ENCODE results near the gene AGA. TPM values are rescaled to one million over a fixed set of nuclear protein-coding genes. Genes with fewer than 3 reads are reported as not detected.

Gene AGA
- polyA plus RNA-seq, 1 donor = 28.5 TPM

DNA sequence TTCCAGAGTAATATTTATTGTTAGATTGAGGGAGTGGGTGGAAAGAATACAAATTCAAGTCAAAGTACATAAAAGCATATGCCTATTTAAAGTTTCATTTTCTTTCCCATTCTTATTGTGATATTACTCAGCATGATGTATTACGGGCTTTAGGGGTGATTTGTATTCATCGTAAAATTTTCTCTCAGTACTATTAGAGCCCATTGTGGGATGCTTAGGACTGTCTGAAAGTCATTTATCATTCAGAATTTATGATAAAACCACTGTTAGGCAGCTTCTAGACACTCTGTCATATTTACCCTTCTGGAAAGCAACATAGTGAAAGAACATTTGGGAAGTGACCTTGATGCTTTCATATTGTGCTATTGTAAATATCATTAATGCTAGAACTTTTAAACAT lies 45.9 kb downstream of the AGA start:
- no peaks in the 10 kb centered on the region for H3K27me3 ChIP-seq (ENCODE audit: control insufficient read depth, insufficient read depth, low read length)
- H3K4me3 ChIP-seq (ENCODE audit: low read length) = no peak overlapping the region
- H3K4me1 ChIP-seq (ENCODE audit: control insufficient read depth, insufficient read depth, low read length) = no peaks in the 10 kb centered on the region
- no peaks in the 10 kb centered on the region for H3K9me3 ChIP-seq (ENCODE audit: control insufficient read depth, low read depth, low read length)
- no peaks in the 10 kb centered on the region for H3K36me3 ChIP-seq (ENCODE audit: control insufficient read depth, insufficient read depth, low read length)
- DNase-seq = no peak
- WGBS (ENCODE audit: insufficient coverage, low lambda C conversion rate) = 100% methylated on average over 2 of the region's 2 CpGs
- H3K27ac ChIP-seq (ENCODE audit: low read length) = no peak overlapping the region

GRCh38 chr4:177393236-177393635 lies 49.0 kb downstream of the AGA start:
- Histone ChIP-seq H3K4me1 (ENCODE audit: control insufficient read depth, insufficient read depth, low read length) (no peaks in the 10 kb centered on the region), H3K9me3 (ENCODE audit: control insufficient read depth, low read depth, low read length) (no peaks in the 10 kb centered on the region), H3K4me3 (ENCODE audit: low read length) (no peak overlapping the region), H3K27ac (ENCODE audit: low read length) (no peak overlapping the region), H3K27me3 (ENCODE audit: control insufficient read depth, insufficient read depth, low read length) (no peaks in the 10 kb centered on the region), H3K36me3 (ENCODE audit: control insufficient read depth, insufficient read depth, low read length) (no peaks in the 10 kb centered on the region)
- DNase-seq = no peak
- WGBS (ENCODE audit: insufficient coverage, low lambda C conversion rate) = no CpG with 5 or more reads among the region's 8 CpGs

DNA sequence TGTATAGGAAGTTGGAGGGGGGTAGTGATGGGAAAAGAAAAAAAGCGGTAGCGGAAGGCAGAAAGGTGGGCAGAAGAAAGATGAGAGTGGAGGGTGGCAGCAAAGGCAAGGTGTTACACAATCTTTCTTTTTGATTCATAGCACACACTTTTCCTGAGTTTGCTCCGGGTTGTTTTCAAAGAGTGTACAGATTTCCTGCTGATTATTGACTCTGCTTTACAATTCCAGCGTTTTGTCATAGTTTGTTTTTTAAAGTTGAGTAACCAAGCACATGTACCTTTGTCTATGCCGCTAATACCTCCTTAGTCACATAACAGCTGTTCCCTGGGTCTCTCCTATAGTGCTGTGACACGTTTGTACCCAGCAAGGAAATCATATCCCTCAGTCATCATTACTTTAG lies 50.3 kb downstream of the AGA start:
- Histone ChIP-seq H3K4me1 (ENCODE audit: control insufficient read depth, insufficient read depth, low read length) (no peaks in the 10 kb centered on the region), H3K27me3 (ENCODE audit: control insufficient read depth, insufficient read depth, low read length) (no peaks in the 10 kb centered on the region), H3K9me3 (ENCODE audit: control insufficient read depth, low read depth, low read length) (no peaks in the 10 kb centered on the region), H3K4me3 (ENCODE audit: low read length) (no peak overlapping the region), H3K36me3 (ENCODE audit: control insufficient read depth, insufficient read depth, low read length) (no peaks in the 10 kb centered on the region), H3K27ac (ENCODE audit: low read length) (no peak overlapping the region)
- DNase-seq = no peak
- WGBS (ENCODE audit: insufficient coverage, low lambda C conversion rate) = 93% methylated on average over 2 of the region's 6 CpGs

DNA sequence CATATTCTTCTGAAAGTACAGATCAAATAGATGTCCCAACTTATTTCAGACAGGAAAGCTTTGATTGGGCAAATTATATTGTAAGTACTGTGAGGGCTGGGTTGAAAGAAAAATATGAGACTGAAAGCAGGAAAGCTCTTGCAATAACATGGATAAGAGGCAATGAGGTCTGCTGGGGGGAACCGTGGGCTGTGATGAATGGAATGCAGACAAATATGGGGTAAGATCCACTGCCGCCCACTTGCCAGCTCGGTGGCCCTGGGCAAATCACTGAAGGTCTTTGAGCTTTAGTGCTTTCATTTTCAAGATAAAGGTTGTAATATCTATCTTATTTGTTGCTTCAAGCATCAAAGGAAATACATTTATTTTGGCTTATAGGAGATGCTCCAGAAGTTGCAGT lies 51.0 kb downstream of the AGA start:
- 60% methylated on average over 1 of the region's 3 CpGs for WGBS (ENCODE audit: insufficient coverage, low lambda C conversion rate)
- Histone ChIP-seq H3K36me3 (ENCODE audit: control insufficient read depth, insufficient read depth, low read length) (no peaks in the 10 kb centered on the region), H3K27me3 (ENCODE audit: control insufficient read depth, insufficient read depth, low read length) (no peaks in the 10 kb centered on the region), H3K4me3 (ENCODE audit: low read length) (no peak overlapping the region), H3K27ac (ENCODE audit: low read length) (no peak overlapping the region), H3K4me1 (ENCODE audit: control insufficient read depth, insufficient read depth, low read length) (no peaks in the 10 kb centered on the region), H3K9me3 (ENCODE audit: control insufficient read depth, low read depth, low read length) (no peaks in the 10 kb centered on the region)
- no peak for DNase-seq

- no peaks in the 10 kb centered on the region for H3K27me3 ChIP-seq (ENCODE audit: control insufficient read depth, insufficient read depth, low read length)
- no peaks in the 10 kb centered on the region for H3K9me3 ChIP-seq (ENCODE audit: control insufficient read depth, low read depth, low read length)
- H3K27ac ChIP-seq (ENCODE audit: low read length) = no peak overlapping the region
- no peak overlapping the region for H3K4me3 ChIP-seq (ENCODE audit: low read length)
- no peaks in the 10 kb centered on the region for H3K4me1 ChIP-seq (ENCODE audit: control insufficient read depth, insufficient read depth, low read length)
- WGBS (ENCODE audit: insufficient coverage, low lambda C conversion rate) = no CpG with 5 or more reads among the region's 5 CpGs
- DNase-seq = no peak
- no peaks in the 10 kb centered on the region for H3K36me3 ChIP-seq (ENCODE audit: control insufficient read depth, insufficient read depth, low read length)
These were observed 55.9 kb downstream of the AGA start for GRCh38 chr4:177386278-177386815.

- no peaks in the 10 kb centered on the region for H3K36me3 ChIP-seq (ENCODE audit: control insufficient read depth, insufficient read depth, low read length)
- H3K27ac ChIP-seq (ENCODE audit: low read length) = no peak overlapping the region
- no peak for DNase-seq
- no peaks in the 10 kb centered on the region for H3K27me3 ChIP-seq (ENCODE audit: control insufficient read depth, insufficient read depth, low read length)
- no peaks in the 10 kb centered on the region for H3K4me1 ChIP-seq (ENCODE audit: control insufficient read depth, insufficient read depth, low read length)
- H3K9me3 ChIP-seq (ENCODE audit: control insufficient read depth, low read depth, low read length) = peaks cover 3% of the 10 kb centered on the region
- no peak overlapping the region for H3K4me3 ChIP-seq (ENCODE audit: low read length)
- WGBS (ENCODE audit: insufficient coverage, low lambda C conversion rate) = no CpG with 5 or more reads among the region's 2 CpGs
These were observed 56.5 kb downstream of the AGA start for GRCh38 chr4:177385576-177386277.

- H3K27ac ChIP-seq (ENCODE audit: low read length) = no peak overlapping the region
- H3K27me3 ChIP-seq (ENCODE audit: control insufficient read depth, insufficient read depth, low read length) = no peaks in the 10 kb centered on the region
- H3K9me3 ChIP-seq (ENCODE audit: control insufficient read depth, low read depth, low read length) = peaks cover 5% of the 10 kb centered on the region
- H3K4me3 ChIP-seq (ENCODE audit: low read length) = no peak overlapping the region
- H3K36me3 ChIP-seq (ENCODE audit: control insufficient read depth, insufficient read depth, low read length) = no peaks in the 10 kb centered on the region
- no peak for DNase-seq
- H3K4me1 ChIP-seq (ENCODE audit: control insufficient read depth, insufficient read depth, low read length) = no peaks in the 10 kb centered on the region
- WGBS (ENCODE audit: insufficient coverage, low lambda C conversion rate) = 79% methylated on average over 3 of the region's 4 CpGs
These were observed 57.3 kb downstream of the AGA start for GRCh38 chr4:177384856-177385397.

DNA sequence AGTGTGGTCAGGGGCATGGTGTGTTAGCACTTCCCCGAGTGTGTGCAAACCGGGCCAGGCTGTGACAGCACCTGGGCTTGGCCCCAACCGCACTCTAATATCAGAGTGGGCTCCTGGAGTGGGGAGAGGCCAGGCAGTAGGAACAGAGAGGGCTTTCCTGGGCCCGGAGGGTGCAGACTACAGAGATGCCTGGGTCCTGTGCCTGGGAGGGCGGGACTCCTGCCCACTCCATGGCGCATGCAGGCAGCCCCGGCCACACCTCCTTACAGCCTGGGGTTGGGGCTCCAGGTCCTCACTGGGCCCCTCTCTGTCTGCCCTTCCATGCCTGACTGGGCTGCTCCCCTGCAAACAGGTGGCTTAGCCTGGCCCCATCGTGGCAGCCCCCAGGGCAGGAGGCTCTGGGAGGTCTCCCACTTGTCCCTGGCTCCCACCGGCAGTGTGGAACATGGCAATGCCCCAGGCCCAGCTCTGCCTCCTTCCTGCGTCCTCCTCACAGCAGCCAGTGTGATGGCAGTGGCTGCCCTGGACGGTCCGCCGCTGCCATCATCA lies 60.4 kb downstream of the AGA start:
- no peak for DNase-seq
- Histone ChIP-seq H3K27ac (ENCODE audit: low read length) (no peak overlapping the region), H3K9me3 (ENCODE audit: control insufficient read depth, low read depth, low read length) (peaks cover 5% of the 10 kb centered on the region), H3K36me3 (ENCODE audit: control insufficient read depth, insufficient read depth, low read length) (no peaks in the 10 kb centered on the region), H3K4me3 (ENCODE audit: low read length) (no peak overlapping the region), H3K4me1 (ENCODE audit: control insufficient read depth, insufficient read depth, low read length) (no peaks in the 10 kb centered on the region), H3K27me3 (ENCODE audit: control insufficient read depth, insufficient read depth, low read length) (no peaks in the 10 kb centered on the region)
- no CpG with 5 or more reads among the region's 13 CpGs for WGBS (ENCODE audit: insufficient coverage, low lambda C conversion rate)

Other genes starting within 250 kb of the AGA start
- gene NEIL3, start 132.6 kb downstream of the AGA start, polyA plus RNA-seq = 2.6 TPM

Measured in large intestine (tissue), 3 donors.